ENCODE measurements around the gene NAA40.

The NAA40 gene

GRCh38 chr11:63938479-63939396, at the start of gene NAA40:
Gene NAA40 (plus strand): TSS chr11:63939002. CDS start chr11:63939097, 95 bp downstream.
- peak; percentile 98 for DNase-seq
- peak; percentile 96 for ATAC-seq

GRCh38 chr11:63889344-63889743, 49.5 kb upstream of the NAA40 start:
- DNase-seq = no peak
- ATAC-seq = no peak

- DNase-seq (no peak), ATAC-seq (no peak)
Measured at GRCh38 chr11:63890368-63890767, 48.4 kb upstream of the NAA40 start.

GRCh38 chr11:63892228-63892627, 46.6 kb upstream of the NAA40 start:
- no peak for DNase-seq

GRCh38 chr11:63893355-63893754, 45.4 kb upstream of the NAA40 start:
- no peak for ATAC-seq
- no peak for DNase-seq

More at GRCh38 chr11:63892228-63892627, 46.6 kb upstream of the NAA40 start:
- no peak for ATAC-seq

GRCh38 chr11:63896071-63896470, 42.7 kb upstream of the NAA40 start:
- DNase-seq (no peak), ATAC-seq (no peak)

GRCh38 chr11:63897459-63898146, 41.2 kb upstream of the NAA40 start:
- no peak for DNase-seq

GRCh38 chr11:63901660-63902059, 37.1 kb upstream of the NAA40 start:
- ATAC-seq = no peak
- no peak for DNase-seq

More at GRCh38 chr11:63897459-63898146, 41.2 kb upstream of the NAA40 start:
- no peak for ATAC-seq

- ATAC-seq = no peak
- no peak for DNase-seq
Measured at GRCh38 chr11:63903884-63904283, 34.9 kb upstream of the NAA40 start.

- DNase-seq (no peak), ATAC-seq (no peak)
Measured at GRCh38 chr11:63904743-63905142, 34.1 kb upstream of the NAA40 start.

GRCh38 chr11:63905179-63905578, 33.6 kb upstream of the NAA40 start:
- ATAC-seq (no peak), DNase-seq (no peak)

GRCh38 chr11:63906087-63906486, 32.7 kb upstream of the NAA40 start:
- ATAC-seq = no peak
- no peak for DNase-seq

- DNase-seq (peak; percentile 65), ATAC-seq (no peak)
Measured at GRCh38 chr11:63906585-63906984, 32.2 kb upstream of the NAA40 start.

- ATAC-seq (no peak), DNase-seq (no peak)
Measured at GRCh38 chr11:63907063-63907462, 31.7 kb upstream of the NAA40 start.

- DNase-seq = no peak
- no peak for ATAC-seq
Measured at GRCh38 chr11:63907808-63908530, 30.8 kb upstream of the NAA40 start.

- DNase-seq (no peak), ATAC-seq (no peak)
Measured at GRCh38 chr11:63908631-63909401, 30.0 kb upstream of the NAA40 start.

- DNase-seq (no peak), ATAC-seq (no peak)
Measured at GRCh38 chr11:63909591-63910506, 29.0 kb upstream of the NAA40 start.

GRCh38 chr11:63910675-63911074, 28.1 kb upstream of the NAA40 start:
- ATAC-seq = no peak

GRCh38 chr11:63911440-63911839, 27.4 kb upstream of the NAA40 start:
- ATAC-seq (no peak), DNase-seq (no peak)

More at GRCh38 chr11:63910675-63911074, 28.1 kb upstream of the NAA40 start:
- no peak for DNase-seq

- DNase-seq = no peak
- no peak for ATAC-seq
Measured at GRCh38 chr11:63911876-63912275, 26.9 kb upstream of the NAA40 start.

- no peak for ATAC-seq
- DNase-seq = no peak
Measured at GRCh38 chr11:63912678-63913077, 26.1 kb upstream of the NAA40 start.
